ENCODE measurements around the gene AKAP7. TPM values are rescaled to one million over a fixed set of nuclear protein-coding genes. Genes with fewer than 3 reads are reported as not detected.

The AKAP7 gene
- total RNA-seq, 1 donor from 2014 or later: 15.5 TPM

GRCh38 chr6:131250122-131250521, 114.9 kb downstream of the AKAP7 start:
- peak overlapping the region; percentile 54 for H3K4me2 ChIP-seq
- H3K27ac ChIP-seq: no peak overlapping the region
- H4K20me1 ChIP-seq (ENCODE audit: low read depth): no peaks in the 10 kb centered on the region
- H3K79me2 ChIP-seq (ENCODE audit: low read depth): no peaks in the 10 kb centered on the region
- H3K4me1 Mint-ChIP-seq: peaks cover 25% of the 10 kb centered on the region
- H2AFZ ChIP-seq (replicated peaks): peak overlapping the region; percentile 48
- TF ChIP-seq EZH2 (IDR thresholded peaks at IDR 0.05) (no peak), EZH2phosphoT487 (IDR thresholded peaks at IDR 0.05) (no peak)
- TF ChIP-seq, protein P1, sequence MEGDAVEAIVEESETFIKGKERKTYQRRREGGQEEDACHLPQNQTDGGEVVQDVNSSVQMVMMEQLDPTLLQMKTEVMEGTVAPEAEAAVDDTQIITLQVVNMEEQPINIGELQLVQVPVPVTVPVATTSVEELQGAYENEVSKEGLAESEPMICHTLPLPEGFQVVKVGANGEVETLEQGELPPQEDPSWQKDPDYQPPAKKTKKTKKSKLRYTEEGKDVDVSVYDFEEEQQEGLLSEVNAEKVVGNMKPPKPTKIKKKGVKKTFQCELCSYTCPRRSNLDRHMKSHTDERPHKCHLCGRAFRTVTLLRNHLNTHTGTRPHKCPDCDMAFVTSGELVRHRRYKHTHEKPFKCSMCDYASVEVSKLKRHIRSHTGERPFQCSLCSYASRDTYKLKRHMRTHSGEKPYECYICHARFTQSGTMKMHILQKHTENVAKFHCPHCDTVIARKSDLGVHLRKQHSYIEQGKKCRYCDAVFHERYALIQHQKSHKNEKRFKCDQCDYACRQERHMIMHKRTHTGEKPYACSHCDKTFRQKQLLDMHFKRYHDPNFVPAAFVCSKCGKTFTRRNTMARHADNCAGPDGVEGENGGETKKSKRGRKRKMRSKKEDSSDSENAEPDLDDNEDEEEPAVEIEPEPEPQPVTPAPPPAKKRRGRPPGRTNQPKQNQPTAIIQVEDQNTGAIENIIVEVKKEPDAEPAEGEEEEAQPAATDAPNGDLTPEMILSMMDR (IDR thresholded peaks at IDR 0.05): no peak
- no peaks in the 10 kb centered on the region for H3K27me3 ChIP-seq
- no peaks in the 10 kb centered on the region for H3K9me3 ChIP-seq (ENCODE audit: low read depth)
- peaks cover 2% of the 10 kb centered on the region for H3K36me3 Mint-ChIP-seq
- H3F3A ChIP-seq (ENCODE audit: low read depth): no peaks in the 10 kb centered on the region
- H3K9ac ChIP-seq: no peak overlapping the region
- peaks cover 9% of the 10 kb centered on the region for H3K4me1 ChIP-seq
- H3K27me3 Mint-ChIP-seq (ENCODE audit: insufficient read depth, low read depth): no peaks in the 10 kb centered on the region
- H3K4me3 ChIP-seq: peak overlapping the region; percentile 18
- H3K27ac Mint-ChIP-seq: peak overlapping the region; percentile 14
- H3K9me3 Mint-ChIP-seq: no peaks in the 10 kb centered on the region
- peak; percentile 63 for DNase-seq (ENCODE audit: low spot score)
- H3K36me3 ChIP-seq: no peaks in the 10 kb centered on the region
- peak overlapping the region; percentile 84 for H3K4me3 Mint-ChIP-seq

DNA sequence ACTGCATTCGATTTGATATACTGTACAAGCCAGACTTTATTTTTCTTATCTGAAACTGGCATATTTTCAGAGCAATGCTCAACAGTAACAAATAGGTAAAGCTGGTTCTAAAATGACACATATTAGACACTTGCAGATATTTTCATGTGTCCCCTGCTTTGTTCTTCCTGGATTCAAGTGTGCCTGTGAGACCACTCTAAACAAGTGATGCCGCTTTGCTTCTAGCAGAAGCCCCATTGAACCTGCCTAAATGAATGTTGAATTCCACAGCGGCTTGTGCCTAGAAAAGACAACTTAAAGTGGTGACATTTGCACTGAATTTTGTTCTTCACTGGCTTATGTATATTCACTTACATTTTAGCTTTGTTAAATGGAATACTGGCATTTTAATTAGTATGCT, 115.7 kb downstream of the AKAP7 start:
- Histone ChIP-seq H3K9ac (no peak overlapping the region), H3K27ac (no peak overlapping the region)

DNA sequence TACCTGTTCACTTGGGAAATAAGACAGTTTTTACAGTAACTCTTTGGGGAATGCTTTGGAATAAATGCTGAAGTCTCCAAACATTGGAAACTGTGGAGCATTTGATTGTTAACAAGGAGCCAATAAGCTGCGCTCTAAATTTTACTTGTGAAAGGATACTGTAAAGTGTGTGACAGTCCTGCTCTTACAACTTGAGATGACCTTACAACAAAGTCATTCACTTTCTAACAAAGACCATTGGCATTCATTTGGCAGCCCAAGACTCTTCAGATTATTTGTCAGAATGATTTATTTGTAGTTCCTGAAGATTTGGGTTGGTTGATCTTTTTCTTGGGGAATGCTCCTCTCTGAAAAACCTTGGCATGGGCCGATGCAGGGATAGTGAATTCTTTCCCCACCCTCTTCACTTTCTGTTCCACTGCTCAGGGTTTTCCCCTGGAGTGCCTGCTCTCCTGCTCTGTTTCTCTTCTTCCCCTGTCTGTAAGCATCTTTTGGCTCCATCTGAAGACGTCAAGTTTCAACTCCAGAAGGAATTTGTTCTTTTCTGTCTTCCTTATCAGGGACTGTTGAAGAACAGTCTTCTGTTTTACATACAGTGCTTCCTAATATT, 116.4 kb downstream of the AKAP7 start:
- DNase-seq (ENCODE audit: low spot score): no peak
- Mint-ChIP-seq H3K27me3 (ENCODE audit: insufficient read depth, low read depth) (no peaks in the 10 kb centered on the region), H3K4me3 (peak overlapping the region; percentile 84), H3K36me3 (peaks cover 2% of the 10 kb centered on the region), H3K27ac (no peak overlapping the region), H3K4me1 (peaks cover 31% of the 10 kb centered on the region), H3K9me3 (no peaks in the 10 kb centered on the region)
- no peak overlapping the region for H3K4me2 ChIP-seq
- no peaks in the 10 kb centered on the region for H3K36me3 ChIP-seq
- no peaks in the 10 kb centered on the region for H4K20me1 ChIP-seq (ENCODE audit: low read depth)
- no peak overlapping the region for H3K9ac ChIP-seq
- H3K27me3 ChIP-seq: no peaks in the 10 kb centered on the region
- peaks cover 14% of the 10 kb centered on the region for H3K4me1 ChIP-seq
- TF ChIP-seq, protein P1 (IDR thresholded peaks at IDR 0.05): no peak
- no peak for TF ChIP-seq EZH2phosphoT487 (IDR thresholded peaks at IDR 0.05)
- no peak for TF ChIP-seq EZH2 (IDR thresholded peaks at IDR 0.05)
- H3F3A ChIP-seq (ENCODE audit: low read depth): no peaks in the 10 kb centered on the region
- no peak overlapping the region for H2AFZ ChIP-seq (replicated peaks)
- H3K4me3 ChIP-seq: no peak overlapping the region
- H3K27ac ChIP-seq: no peak overlapping the region
- no peaks in the 10 kb centered on the region for H3K9me3 ChIP-seq (ENCODE audit: low read depth)
- no peaks in the 10 kb centered on the region for H3K79me2 ChIP-seq (ENCODE audit: low read depth)

More for the DNA sequence above, 115.7 kb downstream of the AKAP7 start:
- Mint-ChIP-seq H3K27me3 (ENCODE audit: insufficient read depth, low read depth) (no peaks in the 10 kb centered on the region), H3K36me3 (peaks cover 2% of the 10 kb centered on the region), H3K4me1 (peaks cover 30% of the 10 kb centered on the region), H3K9me3 (no peaks in the 10 kb centered on the region), H3K4me3 (peak overlapping the region; percentile 84), H3K27ac (peak overlapping the region; percentile 14)
- no peak for TF ChIP-seq EZH2phosphoT487 (IDR thresholded peaks at IDR 0.05)
- no peak for TF ChIP-seq EZH2 (IDR thresholded peaks at IDR 0.05)
- TF ChIP-seq, protein P1 (IDR thresholded peaks at IDR 0.05): no peak
- Histone ChIP-seq H3K36me3 (no peaks in the 10 kb centered on the region), H2AFZ (replicated peaks) (no peak overlapping the region), H3K9me3 (ENCODE audit: low read depth) (no peaks in the 10 kb centered on the region), H3K79me2 (ENCODE audit: low read depth) (no peaks in the 10 kb centered on the region), H3F3A (ENCODE audit: low read depth) (no peaks in the 10 kb centered on the region), H3K4me3 (no peak overlapping the region), H3K27me3 (no peaks in the 10 kb centered on the region), H3K4me1 (peaks cover 12% of the 10 kb centered on the region), H3K4me2 (peak overlapping the region; percentile 54), H4K20me1 (ENCODE audit: low read depth) (no peaks in the 10 kb centered on the region)
- DNase-seq (ENCODE audit: low spot score): no peak
